HG03571 (cell line): ENCODE measurements around the gene ZDHHC8.

Source experiments
- ATAC-seq: cut with Tn5 transposase; IDR thresholded peaks from one replicate; pipeline ENCODE4 v1.9.1; 2021; ENCODE audit not compliant: unreplicated experiment

ZDHHC8 gene

GRCh38 chr22:20113551-20114310 lies 17.9 kb upstream of the ZDHHC8 start:
- ATAC-seq: no peak

- ATAC-seq: no peak
These were observed 16.8 kb upstream of the ZDHHC8 start for GRCh38 chr22:20114506-20115475.

DNA sequence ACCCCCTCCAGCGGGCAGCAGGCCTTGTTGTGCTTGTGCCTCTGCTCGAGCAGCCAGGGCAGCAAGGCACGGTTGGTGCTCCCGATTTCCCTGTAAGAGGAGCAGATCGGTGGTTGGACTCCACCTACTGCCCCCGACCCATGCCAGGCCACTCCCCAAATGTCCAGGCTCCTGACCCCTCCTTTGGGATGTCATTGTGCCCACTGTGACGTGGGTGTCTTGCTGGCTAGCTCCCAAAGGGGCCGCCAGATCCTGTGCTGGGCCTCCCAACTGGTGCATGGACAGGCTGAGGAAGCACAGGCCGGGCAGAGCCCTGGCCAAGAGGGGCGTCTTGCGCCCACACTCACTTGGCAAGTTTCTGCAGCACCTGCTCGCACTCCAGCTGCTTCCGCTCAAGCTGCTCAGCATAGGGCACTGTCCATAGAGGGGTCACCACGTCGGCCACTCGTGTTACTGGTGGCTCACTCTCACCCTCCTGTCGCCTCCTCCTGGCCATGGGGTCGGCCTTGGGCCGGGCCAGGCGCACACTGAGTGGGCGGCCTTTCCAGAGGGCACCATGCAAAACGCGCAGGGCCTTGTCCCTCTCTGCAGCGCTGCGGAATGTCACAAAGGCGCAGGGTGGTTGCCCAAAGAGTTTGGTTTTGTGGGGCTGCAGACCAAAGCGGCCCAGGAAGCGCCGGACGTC lies 15.8 kb upstream of the ZDHHC8 start, which contains the start of gene RANBP1:
Gene RANBP1, plus strand, starts transcription at position 414 of the 685 bp plus-strand sequence. Its CDS starts 81 bp downstream, at position 495.
- ATAC-seq: no peak

DNA sequence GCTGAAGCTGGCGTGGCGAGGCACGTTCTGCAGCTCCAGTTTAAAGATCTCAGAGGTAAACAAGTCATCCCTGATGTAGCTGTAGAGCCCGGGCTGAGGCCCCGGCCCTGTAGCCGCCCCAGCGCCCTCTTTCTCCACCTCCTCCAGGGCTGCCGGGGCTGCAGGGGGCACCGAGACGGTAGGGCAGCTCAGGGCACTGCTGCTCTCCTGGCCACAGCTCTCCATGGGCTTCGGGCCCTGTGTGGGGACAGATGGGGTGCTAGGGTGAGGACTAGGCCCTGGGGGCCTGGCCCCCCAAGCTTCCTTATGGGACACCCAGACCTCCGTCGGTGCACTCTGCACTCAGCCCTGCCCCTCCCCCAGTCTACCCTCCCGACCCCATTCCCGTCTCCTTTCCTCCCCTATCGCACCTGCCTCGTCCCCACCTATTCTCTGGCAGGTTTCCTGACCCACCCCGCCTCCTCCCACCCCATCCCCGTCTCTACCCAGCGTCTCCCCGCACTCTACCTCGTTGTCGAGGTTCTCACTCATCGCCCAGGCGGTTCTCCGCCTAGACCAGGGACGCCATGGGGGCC lies 15.1 kb upstream of the ZDHHC8 start:
- ATAC-seq: no peak

- peak; percentile 72 for ATAC-seq
These were observed 14.5 kb upstream of the ZDHHC8 start, which contains the start of gene TRMT2A for GRCh38 chr22:20116951-20117632. Gene TRMT2A (minus strand): TSS chr22:20117226. CDS start chr22:20116906, 320 bp downstream.

GRCh38 chr22:20117633-20118299 lies 13.8 kb upstream of the ZDHHC8 start:
- peak; percentile 10 for ATAC-seq

- no peak for ATAC-seq
These were observed 13.1 kb upstream of the ZDHHC8 start for GRCh38 chr22:20118300-20119020.

- ATAC-seq: no peak
These were observed 9.7 kb upstream of the ZDHHC8 start for GRCh38 chr22:20121856-20122415.

DNA sequence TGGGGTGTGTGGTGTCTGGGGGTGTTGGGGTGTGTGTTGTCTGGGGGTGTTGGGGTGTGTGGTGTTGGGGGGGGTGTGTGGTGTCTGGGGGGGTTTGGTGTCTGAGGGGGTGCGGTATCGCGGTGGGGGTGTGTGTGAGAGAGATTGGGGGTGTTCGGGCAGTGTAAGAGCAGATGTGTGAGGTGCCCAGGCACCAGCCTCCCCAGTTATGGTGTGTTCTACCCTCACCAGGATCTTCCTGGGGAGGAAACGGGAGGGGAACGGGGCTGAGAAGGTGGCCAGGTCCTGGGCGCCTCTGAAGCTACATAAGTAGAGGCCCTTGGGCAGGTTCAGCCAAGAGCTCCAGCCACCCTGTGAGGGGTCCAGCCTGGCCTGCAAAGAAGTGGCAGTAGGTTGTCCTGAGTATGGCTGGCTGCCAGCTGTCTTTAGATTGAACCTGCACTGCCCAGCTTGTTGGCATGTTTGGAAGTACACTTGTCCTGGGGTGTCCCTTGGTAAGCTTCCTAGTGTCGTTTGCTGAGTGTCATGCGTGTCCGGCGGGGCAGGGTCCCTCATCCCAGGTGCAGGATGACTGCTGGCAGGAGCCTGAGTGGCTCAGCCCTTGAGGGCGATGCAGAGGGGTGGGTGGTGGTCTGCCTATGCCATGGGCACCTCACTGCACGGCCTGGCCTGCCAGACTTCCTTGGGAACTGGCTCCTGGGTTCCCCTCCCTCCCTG lies 8.1 kb upstream of the ZDHHC8 start:
- ATAC-seq: no peak

DNA sequence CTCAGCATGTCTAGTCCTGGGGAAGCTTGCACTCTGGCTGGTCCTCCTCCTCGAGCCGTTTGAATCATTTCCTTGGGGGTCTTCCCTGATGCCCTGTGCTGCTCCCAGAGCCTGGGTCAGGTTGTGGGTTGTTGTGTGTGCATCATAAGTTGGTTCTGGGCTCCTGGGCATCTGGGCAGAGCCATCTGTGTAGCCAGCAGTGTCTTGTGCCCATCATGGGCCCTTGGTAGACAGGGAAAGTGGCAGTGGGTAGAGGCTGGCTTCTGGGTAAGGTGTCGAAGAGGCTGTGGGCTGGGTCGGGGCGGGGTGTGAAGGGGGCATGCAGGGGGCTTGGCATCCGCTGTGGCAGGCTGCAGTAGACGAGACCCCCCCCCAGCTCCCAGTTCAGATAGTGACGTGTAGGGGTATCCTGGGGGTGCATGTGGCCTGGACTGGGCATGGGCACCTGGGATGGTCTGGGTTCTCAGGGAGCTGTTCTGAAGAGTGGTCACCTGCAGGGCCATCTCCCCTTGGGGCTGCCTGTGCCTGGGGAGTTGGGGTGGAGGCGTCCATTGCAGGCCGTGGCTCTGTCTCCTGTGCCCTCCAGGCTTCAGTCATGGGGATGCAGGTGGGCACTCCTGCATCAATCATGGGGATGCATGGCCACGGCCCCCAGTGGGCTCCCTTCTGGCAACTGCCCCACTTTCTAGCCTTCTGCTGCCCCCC lies 7.4 kb upstream of the ZDHHC8 start:
- ATAC-seq: no peak

GRCh38 chr22:20125201-20126174 lies 6.1 kb upstream of the ZDHHC8 start:
- ATAC-seq: no peak

- no peak for ATAC-seq
These were observed 5.1 kb upstream of the ZDHHC8 start for GRCh38 chr22:20126284-20127029.

DNA sequence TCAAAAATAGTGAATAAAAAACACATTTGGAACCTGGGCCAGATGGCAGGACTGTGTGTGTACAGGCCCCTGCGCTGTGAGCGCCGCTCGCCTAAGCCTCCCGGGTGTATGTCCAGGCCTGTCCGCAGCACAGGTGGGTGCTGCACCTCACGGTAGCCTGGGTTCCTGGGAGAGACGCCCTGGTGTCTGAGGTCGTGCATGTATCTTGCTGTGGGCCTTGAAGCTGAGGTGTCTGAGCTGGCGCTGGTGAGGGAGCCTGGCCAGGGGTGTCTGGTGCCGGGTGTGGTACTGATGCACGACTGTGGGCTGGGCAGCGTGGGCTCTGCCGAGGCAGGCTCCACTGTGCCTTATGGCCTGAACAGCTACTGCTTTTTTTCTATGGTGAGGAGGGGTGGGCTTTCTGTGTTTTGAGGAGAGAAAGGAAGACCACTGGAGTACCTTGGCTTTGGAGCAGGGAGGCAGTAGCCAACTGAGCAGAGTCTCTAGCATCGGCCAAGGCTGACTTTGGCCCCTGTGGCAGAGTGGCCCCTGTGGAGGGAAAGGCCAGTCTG lies 4.2 kb upstream of the ZDHHC8 start:
- no peak for ATAC-seq

GRCh38 chr22:20127869-20128618 lies 3.6 kb upstream of the ZDHHC8 start:
- no peak for ATAC-seq

- no peak for ATAC-seq
These were observed 3.0 kb upstream of the ZDHHC8 start for GRCh38 chr22:20128619-20128901.
